GM23338 (cell line): ENCODE data around the gene CRISPLD2.

Experiments
- CREB1 ChIP-seq: fragments of 250-450 bp; sonication (Bioruptor Pico); IDR thresholded peaks from 2 replicates; pipeline ENCODE4 v1.5.0; 2020; ENCODE audit warnings: low read depth, mild to moderate bottlenecking, moderate library complexity
- CTCF ChIP-seq, 2 experiments: fragments of 200-600 bp in 1 of 2; sonication (generic) in 1 of 2; conservative IDR thresholded peaks; 2 replicates each; pipeline versions ENCODE4 v1.5.1 to v1.6.1; 2016 to 2017; ENCODE audit warnings: antibody characterized with exemption in 2 of 2, low read depth in 2 of 2, mild to moderate bottlenecking in 2 of 2, moderate library complexity in 1 of 2
- EZH2 ChIP-seq: fragments of 200-600 bp; sonication (generic); IDR thresholded peaks from one replicate; pipeline ENCODE4 v1.8.0; 2017; ENCODE audit warnings: antibody characterized with exemption, mild to moderate bottlenecking, low read depth; ENCODE audit not compliant: unreplicated experiment
- POLR2AphosphoS5 ChIP-seq: IDR thresholded peaks from 2 replicates; pipeline ENCODE4 v1.6.1; 2016; ENCODE audit warnings: antibody characterized with exemption, low read depth
- REST ChIP-seq: IDR thresholded peaks from one replicate; pipeline ENCODE4 v1.6.1; 2018; ENCODE audit warnings: antibody characterized with exemption; ENCODE audit not compliant: unreplicated experiment

- TF ChIP-seq CTCF (conservative IDR thresholded peaks at IDR 0.05; ENCODE audit: low read depth in 2 of 2) (no peak), EZH2 (no peak), POLR2AphosphoS5 (no peak), REST (no peak), CREB1 (CRISPR knock-in tag) (no peak)
These were observed 70.6 kb downstream of the CRISPLD2 start for GRCh38 chr16:84890427-84890826.
